H7 (cell line): Measurements from ENCODE around the gene SIK2. TPM values are rescaled to one million over a fixed set of nuclear protein-coding genes. Genes with fewer than 3 reads are reported as not detected.

Experiments used
- DNase-seq: peaks from one replicate; pipeline ENCODE4 v3.0.0; 2012
- H3K27me3 ChIP-seq: 2 replicates; pipeline ENCODE4 v1.6.0; 2011; ENCODE audit warnings: mild to moderate bottlenecking, low read length; ENCODE audit not compliant: control insufficient read depth, insufficient read depth
- H3K36me3 ChIP-seq: replicated peaks from 2 replicates; pipeline ENCODE4 v1.5.1; 2011; ENCODE audit warnings: low read length; ENCODE audit not compliant: control insufficient read depth, insufficient read depth
- H3K4me3 ChIP-seq: 2 replicates; pipeline ENCODE4 v1.5.1; 2011; ENCODE audit warnings: low read depth, mild to moderate bottlenecking, control low read depth, low read length, moderate library complexity; ENCODE audit not compliant: insufficient read depth
- total RNA-seq: library from RNA; depleted of rRNA; stranded (reverse); fragments of >200 nt; shearing (Covaris generic); gene quantifications from 2 replicates; pipeline ENCODE4 v1.2.3, GENCODE V29; 2014

SIK2 gene
- total RNA-seq, 1 experiment from 2014 or later = 5.5 TPM

GRCh38 chr11:111674941-111675340, 72.7 kb downstream of the SIK2 start:
- no peaks in the 10 kb centered on the region for H3K27me3 ChIP-seq
- no peak overlapping the region for H3K4me3 ChIP-seq
- DNase-seq = no peak
- H3K36me3 ChIP-seq = no peaks in the 10 kb centered on the region

GRCh38 chr11:111675891-111676290, 73.6 kb downstream of the SIK2 start:
- no peak for DNase-seq
- no peaks in the 10 kb centered on the region for H3K27me3 ChIP-seq
- no peaks in the 10 kb centered on the region for H3K36me3 ChIP-seq

GRCh38 chr11:111676878-111677585, 74.8 kb downstream of the SIK2 start:
- no peak for DNase-seq
- no peaks in the 10 kb centered on the region for H3K27me3 ChIP-seq
- no peak overlapping the region for H3K4me3 ChIP-seq
- H3K36me3 ChIP-seq = no peaks in the 10 kb centered on the region

More at GRCh38 chr11:111675891-111676290, 73.6 kb downstream of the SIK2 start:
- no peak overlapping the region for H3K4me3 ChIP-seq

GRCh38 chr11:111680486-111681175, 78.4 kb downstream of the SIK2 start:
- Histone ChIP-seq H3K27me3 (no peaks in the 10 kb centered on the region), H3K36me3 (no peaks in the 10 kb centered on the region), H3K4me3 (no peak overlapping the region)
- DNase-seq = no peak

GRCh38 chr11:111683806-111684205, 81.6 kb downstream of the SIK2 start:
- Histone ChIP-seq H3K27me3 (no peaks in the 10 kb centered on the region), H3K4me3 (no peak overlapping the region), H3K36me3 (no peaks in the 10 kb centered on the region)
- DNase-seq = no peak

GRCh38 chr11:111684251-111684650, 82.0 kb downstream of the SIK2 start:
- DNase-seq = no peak
- Histone ChIP-seq H3K36me3 (no peaks in the 10 kb centered on the region), H3K4me3 (no peak overlapping the region), H3K27me3 (no peaks in the 10 kb centered on the region)

- Histone ChIP-seq H3K4me3 (no peak overlapping the region), H3K27me3 (no peaks in the 10 kb centered on the region), H3K36me3 (no peaks in the 10 kb centered on the region)
- no peak for DNase-seq
Measured at GRCh38 chr11:111688013-111688412, 85.8 kb downstream of the SIK2 start.

- Histone ChIP-seq H3K36me3 (no peaks in the 10 kb centered on the region), H3K27me3 (no peaks in the 10 kb centered on the region), H3K4me3 (no peak overlapping the region)
- DNase-seq = no peak
Measured at GRCh38 chr11:111691176-111691575, 88.9 kb downstream of the SIK2 start.

- Histone ChIP-seq H3K4me3 (no peak overlapping the region), H3K27me3 (no peaks in the 10 kb centered on the region), H3K36me3 (no peaks in the 10 kb centered on the region)
- DNase-seq = no peak
Measured at GRCh38 chr11:111691741-111692140, 89.5 kb downstream of the SIK2 start.

- Histone ChIP-seq H3K36me3 (no peaks in the 10 kb centered on the region), H3K27me3 (no peaks in the 10 kb centered on the region), H3K4me3 (no peak overlapping the region)
- DNase-seq = no peak
Measured at GRCh38 chr11:111693224-111693937, 91.1 kb downstream of the SIK2 start.

GRCh38 chr11:111694851-111695250, 92.6 kb downstream of the SIK2 start:
- no peaks in the 10 kb centered on the region for H3K27me3 ChIP-seq
- H3K36me3 ChIP-seq = no peaks in the 10 kb centered on the region
- no peak overlapping the region for H3K4me3 ChIP-seq
- DNase-seq = no peak

GRCh38 chr11:111696556-111696955, 94.3 kb downstream of the SIK2 start:
- Histone ChIP-seq H3K36me3 (no peaks in the 10 kb centered on the region), H3K4me3 (no peak overlapping the region), H3K27me3 (no peaks in the 10 kb centered on the region)
- no peak for DNase-seq

GRCh38 chr11:111697933-111698371, 95.7 kb downstream of the SIK2 start:
- H3K36me3 ChIP-seq = no peaks in the 10 kb centered on the region
- DNase-seq = no peak
- H3K4me3 ChIP-seq = no peak overlapping the region
- no peaks in the 10 kb centered on the region for H3K27me3 ChIP-seq

GRCh38 chr11:111698852-111699559, 96.8 kb downstream of the SIK2 start:
- Histone ChIP-seq H3K36me3 (no peaks in the 10 kb centered on the region), H3K27me3 (no peaks in the 10 kb centered on the region), H3K4me3 (no peak overlapping the region)
- no peak for DNase-seq
